Activated CD4-positive, alpha-beta T cell treated with anti-CD3 and anti-CD28 coated beads for 4 hours (primary cell): ENCODE data around the gene VAMP3.
"Not testable (repeated sequence)": the region's sequence is repeated elsewhere in the genome, so short reads cannot be mapped to it uniquely, and the experiment has no call there.

Source experiments
- DNase-seq, 2 donors: peaks; one replicate each; pipeline ENCODE4 v3.0.0-alpha.2; 2020

VAMP3 gene

DNA sequence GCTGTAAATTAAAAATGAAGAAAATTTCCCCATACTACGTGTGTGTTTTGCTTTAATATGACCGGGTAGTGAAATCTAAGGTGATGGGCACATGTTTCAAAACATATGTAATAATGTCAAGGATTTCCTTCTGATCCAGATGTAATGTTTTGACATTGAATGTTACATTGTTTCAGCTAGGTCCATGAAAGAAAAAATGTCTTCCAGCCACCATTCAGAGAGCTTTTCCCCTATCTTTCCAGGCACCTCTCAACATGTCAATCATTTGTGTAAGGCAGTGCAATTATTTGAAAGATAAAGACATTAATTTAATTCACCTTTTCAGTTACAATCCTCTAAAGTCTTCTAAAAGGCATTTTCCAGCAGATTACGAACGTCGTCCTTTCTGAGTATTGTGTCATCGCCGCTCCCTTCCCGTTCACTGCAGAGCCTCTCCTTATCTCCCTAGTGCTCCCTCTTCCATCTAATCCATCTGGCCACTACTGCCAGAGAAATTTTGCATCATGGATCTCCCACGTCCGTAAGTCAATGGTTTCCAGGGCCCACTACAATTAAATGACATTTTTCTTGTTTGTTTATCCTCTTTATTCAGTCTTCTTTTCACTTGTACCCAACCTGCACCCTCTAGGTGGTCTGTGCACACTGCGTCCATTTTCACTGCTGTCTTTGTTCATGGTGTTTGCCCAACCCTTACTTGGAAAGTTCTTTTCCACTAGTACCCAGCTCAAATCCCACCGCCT, 1.3 kb upstream of the VAMP3 start:
- DNase-seq = no peak

GRCh38 chr1:7770669-7770996, 463 bp upstream of the VAMP3 start:
- no peak for DNase-seq

- DNase-seq = no peak
Observed at GRCh38 chr1:7771823-7772299, 765 bp downstream of the VAMP3 start.

- no peak for DNase-seq
Observed at GRCh38 chr1:7777591-7777990, 6.5 kb downstream of the VAMP3 start.

DNA sequence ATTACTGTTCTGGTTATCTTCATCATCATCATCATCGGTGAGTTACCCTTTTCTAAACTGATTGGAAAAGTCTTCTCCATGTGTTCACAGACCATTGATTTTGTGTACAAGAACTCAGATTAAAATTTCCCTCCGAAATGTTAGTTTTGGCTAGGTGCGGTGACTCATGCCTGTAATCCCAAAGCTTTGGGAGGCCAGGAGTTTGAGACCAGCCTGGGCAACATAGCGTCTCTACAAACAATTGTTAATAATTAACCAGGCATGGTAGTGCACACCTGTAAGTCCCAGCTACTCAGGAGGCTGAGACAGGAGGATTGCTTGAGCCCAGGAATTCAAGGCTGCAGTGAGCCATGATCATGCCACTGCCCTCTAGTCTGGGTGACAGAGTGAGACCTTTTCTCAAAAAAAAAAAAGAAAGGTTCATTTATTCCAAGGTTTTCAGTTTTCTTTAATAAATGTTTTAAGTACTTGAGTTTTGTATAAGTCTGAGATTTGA, 7.1 kb downstream of the VAMP3 start:
- no peak for DNase-seq

DNA sequence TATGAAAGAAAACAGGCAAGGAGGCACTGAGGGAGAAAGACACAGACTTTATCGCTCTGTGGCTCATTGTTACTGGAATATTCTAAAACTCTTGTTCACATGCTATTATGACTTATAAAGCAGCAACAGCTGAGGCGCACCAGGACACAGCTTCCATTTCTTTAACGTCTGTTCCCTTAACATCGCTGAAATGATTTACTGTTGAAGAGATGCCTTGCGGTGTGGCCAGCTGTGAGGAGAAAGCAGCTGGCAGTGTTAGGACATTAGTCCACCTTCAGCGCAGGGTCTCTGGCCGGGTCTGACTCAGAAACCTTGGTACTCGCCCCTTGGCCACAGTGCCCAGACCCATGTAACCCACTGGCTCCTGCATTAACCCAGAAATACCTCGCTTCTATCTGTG, 9.9 kb downstream of the VAMP3 start:
- no peak for DNase-seq

- DNase-seq = no peak
Observed at GRCh38 chr1:7781501-7781900, 10.4 kb downstream of the VAMP3 start.

- DNase-seq = peak in 1 of 2 donors; percentile 17
Observed at GRCh38 chr1:7781923-7782495, 10.9 kb downstream of the VAMP3 start.

GRCh38 chr1:7783178-7783711, 12.1 kb downstream of the VAMP3 start:
- no peak for DNase-seq

DNA sequence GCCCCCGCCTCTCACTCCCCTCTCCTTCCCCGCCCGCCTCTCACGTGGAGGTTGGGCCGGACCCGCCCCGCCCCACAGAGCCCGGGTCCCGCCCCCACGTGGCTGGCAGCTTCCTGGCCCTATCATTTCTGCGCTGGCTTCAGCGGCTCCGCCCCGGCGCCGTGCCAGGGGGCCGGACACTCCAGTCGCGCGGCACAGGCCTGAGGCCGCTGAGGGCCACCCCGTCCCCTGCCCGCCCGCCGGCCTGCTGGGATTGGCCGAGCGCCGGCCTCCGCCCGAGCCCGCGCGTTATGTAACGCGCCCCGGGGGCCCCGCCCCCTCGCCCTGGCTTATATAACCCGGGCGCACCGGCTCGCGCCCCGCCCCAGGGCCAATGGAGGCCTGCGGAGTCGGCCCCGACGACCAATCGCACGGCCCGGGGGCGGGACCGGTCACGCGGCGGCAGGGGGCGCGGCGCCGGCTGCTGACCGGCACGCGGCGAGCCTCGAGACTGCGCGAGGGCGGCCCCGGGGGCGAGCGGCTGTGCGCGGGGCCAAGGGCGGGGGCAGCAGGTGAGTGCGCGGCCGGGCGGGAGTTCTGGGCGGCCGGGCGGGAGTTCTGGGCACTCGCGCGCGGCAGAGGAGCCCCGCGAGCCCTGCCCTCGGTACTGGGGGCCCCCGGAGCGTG, 12.9 kb downstream of the VAMP3 start, which contains the start of gene PER3:
Gene PER3, plus strand, starts transcription at position 466 of the 666 bp plus-strand sequence. CDS start 587 bp downstream, outside the sequence.
- DNase-seq = peak; percentile 88 to 90

GRCh38 chr1:7784492-7785071, 13.5 kb downstream of the VAMP3 start:
- peak in 1 of 2 donors; percentile 15 for DNase-seq

DNA sequence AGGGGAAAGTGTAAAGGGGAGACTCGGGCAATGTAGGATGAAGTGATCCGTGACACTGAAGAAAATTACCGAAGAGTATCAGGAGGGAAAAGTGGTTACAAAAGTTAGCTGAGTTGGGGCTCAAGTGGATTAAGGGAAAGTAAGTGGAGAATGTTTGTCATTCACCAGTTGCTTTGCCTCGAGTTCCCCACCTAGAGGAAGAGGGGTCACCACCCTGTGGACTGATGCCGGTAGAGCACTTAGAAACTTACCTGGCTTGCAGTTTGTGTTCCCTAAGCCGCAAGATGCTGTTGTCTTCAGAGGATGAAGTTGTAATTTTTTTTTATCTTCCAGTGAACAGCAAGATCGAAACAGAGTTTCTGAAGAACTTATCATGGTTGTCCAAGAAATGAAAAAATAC, 14.0 kb downstream of the VAMP3 start:
- no peak for DNase-seq

- DNase-seq = no peak
Observed at GRCh38 chr1:7786795-7787194, 15.7 kb downstream of the VAMP3 start.

DNA sequence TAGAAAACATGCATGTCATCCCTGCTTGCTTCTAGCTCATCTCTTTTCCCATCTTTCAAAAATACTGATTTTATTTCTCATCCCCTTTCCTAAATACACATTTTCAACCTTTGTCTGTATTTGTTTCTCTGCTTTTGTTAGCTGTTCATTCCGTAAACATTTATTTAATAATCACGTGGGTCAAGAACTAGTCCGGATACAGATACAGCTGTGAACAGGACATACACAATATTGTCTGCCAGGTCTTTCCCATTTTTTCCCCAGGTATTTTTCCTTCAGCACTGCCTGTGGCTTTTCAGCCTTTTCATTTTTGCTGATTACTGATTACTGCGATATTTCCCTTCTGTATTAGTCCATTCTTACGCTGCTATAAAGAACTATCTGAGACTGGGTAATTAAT, 18.7 kb downstream of the VAMP3 start:
- DNase-seq = no peak

- DNase-seq = not testable (repeated sequence)
Observed at GRCh38 chr1:7791027-7791426, 19.9 kb downstream of the VAMP3 start.

DNA sequence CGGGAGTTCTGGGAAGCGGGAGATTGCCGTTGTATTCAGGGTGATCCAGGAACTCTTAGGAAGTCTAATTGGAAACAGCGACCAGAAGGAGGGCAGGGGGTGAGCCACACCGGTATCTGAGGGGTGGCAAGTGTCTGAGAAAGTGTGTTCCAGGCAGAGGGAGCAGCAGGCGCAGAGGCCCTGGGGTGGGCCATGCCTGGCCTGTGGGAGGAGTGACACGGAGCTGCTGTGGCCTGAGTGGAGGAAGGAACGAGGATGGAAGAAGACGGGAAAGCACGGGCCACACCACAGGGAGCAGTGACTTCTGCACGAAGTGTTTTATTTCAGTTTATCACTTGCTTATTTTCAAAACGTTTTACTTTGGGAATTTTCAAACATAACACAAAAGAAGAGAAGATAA, 24.3 kb downstream of the VAMP3 start:
- DNase-seq = no peak

- no peak for DNase-seq
Observed at GRCh38 chr1:7805460-7805859, 34.4 kb downstream of the VAMP3 start.

- DNase-seq = no peak
Observed at GRCh38 chr1:7808253-7808844, 37.3 kb downstream of the VAMP3 start.

DNA sequence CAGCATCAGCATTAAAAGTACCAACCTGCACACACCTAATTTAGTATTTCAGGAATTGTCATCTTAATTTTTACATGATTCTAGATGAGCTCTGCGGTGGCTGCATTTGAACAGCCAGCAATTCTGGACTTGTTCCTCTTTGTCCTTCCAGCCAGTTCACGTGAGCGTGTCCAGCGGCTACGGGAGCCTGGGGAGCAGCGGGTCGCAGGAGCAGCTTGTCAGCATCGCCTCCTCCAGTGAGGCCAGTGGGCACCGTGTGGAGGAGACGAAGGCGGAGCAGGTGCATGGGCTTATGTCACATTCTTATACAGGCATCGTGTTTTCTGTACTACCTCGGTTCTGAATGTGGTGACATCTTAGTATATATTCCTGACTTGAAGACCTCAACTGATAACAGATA, 38.6 kb downstream of the VAMP3 start:
- DNase-seq = no peak

DNA sequence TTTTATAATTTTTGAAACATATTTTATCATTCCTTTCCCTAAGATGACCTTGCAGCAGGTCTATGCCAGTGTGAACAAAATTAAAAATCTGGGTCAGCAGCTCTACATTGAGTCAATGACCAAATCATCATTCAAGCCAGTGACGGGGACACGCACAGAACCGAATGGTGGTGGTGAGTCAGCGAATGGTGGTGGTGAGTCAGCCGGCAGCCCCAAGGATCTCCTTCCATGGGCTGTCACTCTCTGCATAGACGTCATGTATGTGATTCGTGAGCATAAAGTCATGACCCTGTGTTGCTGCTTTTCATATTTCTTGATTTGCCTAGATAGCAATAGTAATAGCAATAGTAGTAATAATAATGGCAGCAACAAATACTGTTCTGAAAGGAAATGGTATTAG, 39.3 kb downstream of the VAMP3 start:
- DNase-seq = peak; percentile 13 to 18

DNA sequence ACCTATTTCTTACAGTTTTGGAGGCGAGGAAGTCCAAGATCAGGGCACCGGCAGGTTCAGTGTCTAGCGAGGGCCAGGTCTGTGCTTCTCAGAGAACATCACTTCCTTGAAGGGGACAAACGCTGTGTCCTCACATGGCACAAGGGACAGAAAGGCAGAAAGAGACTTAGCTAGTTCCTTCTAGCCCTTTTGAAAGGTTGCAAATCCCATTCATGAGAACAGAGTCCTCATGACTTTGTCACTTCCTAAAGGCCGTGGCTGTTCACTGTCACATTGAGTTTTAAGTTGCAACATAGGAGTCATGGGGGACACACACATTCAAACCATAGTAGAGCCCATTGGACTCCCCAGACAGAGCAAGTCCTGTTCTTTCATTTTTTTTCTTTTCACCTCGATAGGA, 40.4 kb downstream of the VAMP3 start:
- no peak for DNase-seq

DNA sequence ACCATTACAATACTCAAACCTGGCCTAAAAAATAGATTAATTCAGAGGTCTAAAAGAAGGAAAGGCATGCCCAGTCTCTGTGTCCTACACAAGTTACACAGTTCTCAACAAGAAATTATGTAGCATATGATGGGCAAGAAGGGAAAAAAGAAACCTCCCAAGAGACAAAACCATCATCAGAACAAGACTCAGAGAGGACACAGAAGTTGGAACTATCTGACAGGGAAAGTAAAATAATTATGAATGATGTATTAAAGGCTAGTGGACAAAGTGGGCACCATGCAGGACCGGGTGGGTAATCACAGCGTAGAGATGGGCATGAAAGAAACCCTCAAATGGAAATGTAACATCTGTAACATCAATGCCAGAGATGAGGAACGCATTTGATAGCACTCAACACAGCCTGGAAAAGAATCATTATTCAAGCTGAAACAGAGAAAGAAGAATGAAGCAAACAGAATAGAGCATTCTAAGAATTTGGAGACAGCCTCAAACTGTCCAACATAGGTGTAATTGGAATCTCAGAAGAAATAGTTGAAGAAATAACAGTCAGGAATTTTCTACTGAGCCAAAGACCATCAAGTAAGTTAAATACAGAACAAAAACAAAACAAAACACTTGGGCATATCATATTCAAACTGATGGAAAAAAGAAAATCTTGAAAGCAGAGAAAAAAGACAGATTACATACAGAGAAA, 42.7 kb downstream of the VAMP3 start:
- DNase-seq = no peak
